Neural crest cell (in vitro differentiated cells): ENCODE measurements around the gene IFITM2. TPM values are rescaled to one million over a fixed set of nuclear protein-coding genes. Genes with fewer than 3 reads are reported as not detected.
"Not testable (repeated sequence)": the region's sequence is repeated elsewhere in the genome, so short reads cannot be mapped to it uniquely, and the experiment has no call there.

ENCODE experiments used
- DNase-seq: peaks from one replicate; pipeline ENCODE4 v3.0.0; 2021; ENCODE audit warnings: low read depth, mixed read lengths, low spot score
- H3K27ac Mint-ChIP-seq: one replicate; pipeline ENCODE4 v1.8.0; 2021; ENCODE audit warnings: mild to moderate bottlenecking, mixed read lengths; ENCODE audit not compliant: unreplicated experiment
- H3K27me3 Mint-ChIP-seq: 2 replicates; pipeline ENCODE4 v1.8.0; 2021; ENCODE audit warnings: low read depth, mild to moderate bottlenecking, mixed read lengths
- H3K36me3 Mint-ChIP-seq: 2 replicates; pipeline ENCODE4 v1.8.0; 2021; ENCODE audit warnings: low read depth, mild to moderate bottlenecking, mixed read lengths
- H3K4me1 Mint-ChIP-seq: 2 replicates; pipeline ENCODE4 v1.8.0; 2021; ENCODE audit warnings: mixed read lengths
- H3K4me3 Mint-ChIP-seq: one replicate; pipeline ENCODE4 v1.8.0; 2021; ENCODE audit warnings: mild to moderate bottlenecking, mixed read lengths
- H3K9me3 Mint-ChIP-seq: 2 replicates; pipeline ENCODE4 v1.8.0; 2021; ENCODE audit warnings: mixed read lengths
- CTCF ChIP-seq: fragments of 200-600 bp; sonication (generic); conservative IDR thresholded peaks from 2 replicates; pipeline ENCODE4 v1.5.0; 2021; ENCODE audit warnings: antibody characterized with exemption, mild to moderate bottlenecking
- long read RNA-seq: library from polyadenylated mRNA; unstranded; transcript quantifications from one replicate; pipeline ENCODE4 v2.0.0, GENCODE V29; 2020
- total RNA-seq: library from RNA; stranded (reverse); gene quantifications from 2 replicates; pipeline ENCODE4 v1.2.1, GENCODE V29; 2021

The IFITM2 gene
- 55.0 and 67.2 TPM in 2 replicates for total RNA-seq
- long read RNA-seq, partial matches to known transcripts = 1 of 3 reads
- long read RNA-seq, other reads (novel, unspliced or antisense) = 0 of 3 reads

GRCh38 chr11:307766-308708, at the start of gene IFITM2:
Gene IFITM2, plus strand, starts transcription at chr11:307816. Its CDS starts 377 bp downstream, at chr11:308193.
- H3K9me3 Mint-ChIP-seq, DNase-seq, H3K36me3 Mint-ChIP-seq: not testable (repeated sequence)
- H3K27ac Mint-ChIP-seq = peak within 1 kb of the TSS; percentile 76
- peaks cover 50% of the 10 kb centered on the region for H3K4me1 Mint-ChIP-seq
- H3K4me3 Mint-ChIP-seq = peak within 1 kb of the TSS; percentile 94
- peaks cover 22% of the 10 kb centered on the region for H3K27me3 Mint-ChIP-seq

GRCh38 chr11:259413-259812, 48.2 kb upstream of the IFITM2 start:
- Mint-ChIP-seq H3K4me3 (no peak overlapping the region), H3K36me3 (peaks cover 3% of the 10 kb centered on the region), H3K4me1 (no peaks in the 10 kb centered on the region), H3K27ac (no peak overlapping the region), H3K9me3 (peaks cover 2% of the 10 kb centered on the region), H3K27me3 (peaks cover 2% of the 10 kb centered on the region)
- no peak for TF ChIP-seq CTCF
- DNase-seq = no peak

GRCh38 chr11:261624-262023, 46.0 kb upstream of the IFITM2 start:
- no peaks in the 10 kb centered on the region for H3K4me1 Mint-ChIP-seq
- H3K9me3 Mint-ChIP-seq = peaks cover 3% of the 10 kb centered on the region
- no peak for TF ChIP-seq CTCF
- H3K4me3 Mint-ChIP-seq = no peak overlapping the region
- H3K27me3 Mint-ChIP-seq = no peaks in the 10 kb centered on the region
- no peaks in the 10 kb centered on the region for H3K36me3 Mint-ChIP-seq
- DNase-seq = no peak
- no peak overlapping the region for H3K27ac Mint-ChIP-seq

- Mint-ChIP-seq H3K27ac (no peak overlapping the region), H3K4me3 (no peak overlapping the region), H3K4me1 (peaks cover 16% of the 10 kb centered on the region), H3K9me3 (peaks cover 4% of the 10 kb centered on the region), H3K36me3 (no peaks in the 10 kb centered on the region), H3K27me3 (no peaks in the 10 kb centered on the region)
- TF ChIP-seq CTCF = no peak
- DNase-seq = no peak
Measured at GRCh38 chr11:266676-267439, 40.8 kb upstream of the IFITM2 start.

GRCh38 chr11:267491-267994, 40.1 kb upstream of the IFITM2 start:
- Mint-ChIP-seq H3K27me3 (no peaks in the 10 kb centered on the region), H3K36me3 (no peaks in the 10 kb centered on the region), H3K9me3 (peaks cover 2% of the 10 kb centered on the region), H3K4me3 (no peak overlapping the region), H3K27ac (peak overlapping the region; percentile 81), H3K4me1 (peaks cover 16% of the 10 kb centered on the region)
- DNase-seq = no peak
- no peak for TF ChIP-seq CTCF

- H3K9me3 Mint-ChIP-seq, H3K36me3 Mint-ChIP-seq, DNase-seq, H3K4me3 Mint-ChIP-seq, H3K27ac Mint-ChIP-seq, H3K27me3 Mint-ChIP-seq: not testable (repeated sequence)
- H3K4me1 Mint-ChIP-seq = peaks cover 26% of the 10 kb centered on the region
Measured at GRCh38 chr11:268716-269145, 38.9 kb upstream of the IFITM2 start.
